Raji (cell line): ENCODE results near the gene CABP2.

ENCODE experiments used
- POLR2A ChIP-seq: IDR thresholded peaks from 2 replicates; pipeline ENCODE4 v1.6.1; 2011; ENCODE audit warnings: low read depth, low read length, control low read depth; ENCODE audit not compliant: insufficient read depth

Gene CABP2

DNA sequence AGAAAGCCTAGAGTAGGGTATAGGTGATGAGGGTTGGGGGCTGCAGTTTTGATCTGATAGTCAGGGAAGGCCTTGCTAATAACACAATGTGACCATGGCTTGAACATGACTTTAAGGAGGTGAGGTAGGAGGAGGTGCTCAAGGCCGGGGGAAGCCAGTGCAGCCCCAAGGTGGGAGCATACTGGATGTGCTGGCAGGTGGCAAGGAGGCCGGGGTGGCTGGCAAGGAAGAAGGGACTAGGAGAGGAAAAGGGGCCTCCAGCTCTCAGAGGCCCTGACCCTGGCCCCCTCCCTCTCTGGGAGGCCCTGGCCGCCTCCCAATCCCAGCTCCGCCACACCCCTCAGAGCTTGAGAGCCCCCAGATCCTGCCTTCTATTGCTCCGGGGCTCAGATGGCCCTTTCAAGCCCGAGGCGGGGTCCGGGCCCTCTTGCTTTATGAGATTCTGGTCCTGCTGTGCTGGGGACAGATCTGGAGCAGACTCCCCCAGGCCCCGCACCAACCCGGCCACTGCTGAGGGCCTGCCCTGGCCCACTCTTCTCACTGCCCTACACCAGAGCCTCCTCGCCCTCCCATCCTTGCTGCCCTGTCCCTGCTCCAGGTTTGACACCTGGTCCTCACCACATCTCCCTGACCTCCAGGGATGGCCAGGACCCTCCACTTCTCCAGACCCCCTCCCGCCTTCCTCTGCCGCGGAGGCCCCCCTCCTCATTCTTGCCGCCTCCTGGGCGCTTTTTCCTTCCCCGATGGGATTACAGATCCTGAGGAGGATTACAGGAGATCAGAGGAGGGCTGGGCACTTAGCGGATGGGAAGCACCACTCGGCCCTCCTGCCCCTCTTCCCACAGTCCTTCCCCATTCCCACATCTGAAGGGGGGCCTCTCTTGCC, 19.9 kb downstream of the CABP2 start:
- no peak for TF ChIP-seq POLR2A

GRCh38 chr11:67502328-67502979, 20.8 kb downstream of the CABP2 start:
- no peak for TF ChIP-seq POLR2A

GRCh38 chr11:67501854-67502253, 21.4 kb downstream of the CABP2 start:
- no peak for TF ChIP-seq POLR2A

DNA sequence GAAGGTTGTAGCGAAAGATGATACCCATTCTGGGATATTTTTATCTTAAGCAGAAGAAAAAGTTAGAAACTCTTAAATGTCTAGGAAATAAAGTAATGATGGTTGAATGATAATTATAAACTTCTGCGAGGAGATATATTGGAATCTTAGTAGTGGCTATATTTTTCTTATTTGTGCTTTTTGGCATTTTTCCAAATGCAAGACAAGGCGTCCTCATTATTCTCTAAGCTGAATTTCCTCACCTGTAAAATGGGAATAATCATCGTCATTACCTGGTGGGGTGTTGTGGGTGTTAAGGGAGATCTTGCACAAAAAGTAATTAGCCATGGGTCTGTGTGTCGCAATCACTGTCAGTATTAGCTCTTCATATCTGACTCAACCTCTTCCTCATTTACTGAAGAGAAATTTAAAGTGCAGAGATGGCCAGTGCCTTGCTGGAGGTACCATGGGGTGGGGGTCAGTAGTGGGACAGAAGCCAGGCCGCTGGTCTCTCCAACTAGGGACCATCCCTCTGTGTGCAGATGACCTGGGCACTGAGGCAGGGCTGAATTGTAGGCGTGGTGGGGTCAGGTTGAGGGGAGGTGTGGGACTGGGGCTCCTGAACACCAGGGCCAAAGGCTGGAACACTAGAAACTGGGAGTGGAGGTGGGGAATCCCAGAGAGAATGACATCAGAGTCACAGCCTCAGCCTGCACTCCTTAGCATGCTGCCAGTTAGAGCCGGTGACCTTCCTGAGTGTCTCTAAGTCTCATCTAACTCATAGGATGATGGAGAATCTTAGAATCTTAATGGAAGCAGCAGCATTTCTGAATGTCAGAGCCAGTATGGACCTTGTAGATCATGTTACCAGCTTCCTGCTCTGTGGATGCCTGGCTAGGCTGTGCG, 22.2 kb downstream of the CABP2 start:
- TF ChIP-seq POLR2A = no peak

DNA sequence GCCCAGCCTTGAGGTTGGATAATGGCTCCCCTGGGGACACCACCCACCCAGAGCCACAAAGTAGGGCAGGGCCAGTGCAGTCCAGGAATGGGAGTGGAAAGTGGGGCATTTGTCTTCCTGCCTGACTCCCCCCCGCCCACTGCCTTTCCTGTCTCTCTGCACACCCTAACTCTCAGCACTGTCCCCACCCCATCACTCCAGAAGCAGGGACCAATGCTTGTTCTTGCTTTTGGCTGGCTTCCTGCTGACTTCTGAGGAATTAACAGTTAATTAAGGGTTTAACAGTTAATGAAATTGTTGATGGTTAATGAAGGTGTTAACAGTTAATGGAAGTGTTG, 22.8 kb downstream of the CABP2 start:
- TF ChIP-seq POLR2A = no peak

DNA sequence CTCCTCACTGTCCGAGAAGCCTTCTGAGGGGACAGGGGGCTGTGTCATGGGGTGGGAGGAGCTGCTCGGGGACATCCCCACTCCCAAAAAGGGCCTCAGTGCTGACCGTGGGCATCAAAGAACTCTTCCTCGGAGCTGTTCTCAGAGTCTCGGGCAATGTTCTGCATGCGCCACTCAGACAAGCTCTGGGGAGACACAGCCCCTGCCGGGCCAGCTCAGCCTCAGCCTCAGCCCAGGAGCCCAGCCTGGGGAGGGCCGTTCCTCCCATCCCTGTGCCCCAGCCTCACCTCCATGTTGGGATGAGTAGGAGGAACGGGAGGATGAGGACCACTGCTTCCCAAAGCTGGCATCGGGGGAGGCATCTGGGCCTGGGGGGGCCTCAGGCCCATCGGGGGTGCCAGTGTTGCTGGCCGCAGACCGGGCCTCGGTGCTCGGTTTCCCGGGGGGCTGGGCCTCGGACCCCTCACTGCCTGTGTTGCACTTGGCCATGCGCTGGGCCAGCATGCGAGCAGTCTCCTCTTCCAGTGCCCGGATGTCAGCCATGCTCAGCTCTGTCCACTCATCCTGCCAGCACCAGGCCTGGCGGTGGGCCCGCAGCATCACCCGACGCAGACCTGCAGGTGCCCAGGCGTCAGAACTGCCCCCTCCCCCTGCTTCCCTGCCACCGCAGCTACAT, 23.3 kb downstream of the CABP2 start:
- no peak for TF ChIP-seq POLR2A

- no peak for TF ChIP-seq POLR2A
Measured at GRCh38 chr11:67498544-67498972, 24.7 kb downstream of the CABP2 start.

- no peak for TF ChIP-seq POLR2A
Measured at GRCh38 chr11:67497656-67498291, 25.5 kb downstream of the CABP2 start.

DNA sequence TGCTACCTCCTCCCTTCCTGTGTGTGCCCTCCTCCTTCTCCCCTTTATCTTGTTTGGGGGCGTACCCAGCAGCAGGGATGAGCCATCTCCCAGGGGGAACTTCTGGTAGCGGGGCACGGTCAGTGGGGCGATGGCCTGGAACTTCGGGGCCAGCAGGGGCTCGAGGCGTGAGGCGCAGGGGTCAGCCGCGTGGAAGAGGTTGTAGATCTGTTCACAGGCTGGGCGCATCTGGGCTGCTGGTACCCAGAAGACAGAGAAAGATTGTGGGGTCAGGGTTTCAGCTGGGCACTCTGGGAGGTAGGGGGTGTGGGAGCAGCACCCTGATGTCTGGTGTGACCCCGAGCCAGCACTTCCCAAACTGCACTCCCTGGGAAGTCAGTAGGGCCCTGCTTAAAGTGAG, 27.1 kb downstream of the CABP2 start:
- TF ChIP-seq POLR2A = no peak

DNA sequence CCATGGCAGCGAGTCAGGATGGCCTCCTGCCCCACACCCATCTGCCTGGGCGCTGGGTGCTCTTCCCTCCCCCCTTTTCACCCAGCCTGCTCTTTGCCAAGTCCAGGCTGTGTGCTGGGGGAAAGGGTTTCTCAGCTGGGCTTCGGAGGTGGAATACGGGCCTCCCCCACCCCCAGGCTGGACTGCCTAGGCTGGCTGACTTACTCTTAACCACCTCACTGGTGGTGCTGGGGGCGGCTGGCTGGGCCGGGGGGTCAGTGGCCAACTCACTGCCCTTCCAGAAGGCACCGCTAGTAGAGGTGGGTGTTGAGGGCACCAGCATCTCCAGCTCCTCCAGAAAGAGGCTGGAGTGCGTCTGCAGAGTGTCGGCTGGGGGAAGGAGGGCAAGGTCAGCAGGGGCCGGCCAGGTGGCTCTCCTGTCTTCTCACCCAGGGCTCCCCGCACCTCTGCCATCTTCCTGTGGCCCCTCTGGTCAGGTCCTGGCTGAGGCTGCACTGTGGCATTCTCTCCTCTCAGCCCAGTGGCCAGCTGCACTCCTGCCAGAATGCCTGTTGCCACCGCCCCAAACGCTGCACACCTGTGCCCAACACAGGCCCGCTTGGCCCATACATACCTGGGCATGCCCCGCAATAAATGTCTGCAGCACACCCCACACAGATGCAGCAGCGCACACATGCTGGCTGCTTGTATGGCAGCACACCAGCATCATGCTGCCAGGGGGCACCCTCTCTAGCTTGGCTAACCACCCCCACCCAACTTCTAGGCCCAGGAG, 27.8 kb downstream of the CABP2 start:
- TF ChIP-seq POLR2A = no peak

DNA sequence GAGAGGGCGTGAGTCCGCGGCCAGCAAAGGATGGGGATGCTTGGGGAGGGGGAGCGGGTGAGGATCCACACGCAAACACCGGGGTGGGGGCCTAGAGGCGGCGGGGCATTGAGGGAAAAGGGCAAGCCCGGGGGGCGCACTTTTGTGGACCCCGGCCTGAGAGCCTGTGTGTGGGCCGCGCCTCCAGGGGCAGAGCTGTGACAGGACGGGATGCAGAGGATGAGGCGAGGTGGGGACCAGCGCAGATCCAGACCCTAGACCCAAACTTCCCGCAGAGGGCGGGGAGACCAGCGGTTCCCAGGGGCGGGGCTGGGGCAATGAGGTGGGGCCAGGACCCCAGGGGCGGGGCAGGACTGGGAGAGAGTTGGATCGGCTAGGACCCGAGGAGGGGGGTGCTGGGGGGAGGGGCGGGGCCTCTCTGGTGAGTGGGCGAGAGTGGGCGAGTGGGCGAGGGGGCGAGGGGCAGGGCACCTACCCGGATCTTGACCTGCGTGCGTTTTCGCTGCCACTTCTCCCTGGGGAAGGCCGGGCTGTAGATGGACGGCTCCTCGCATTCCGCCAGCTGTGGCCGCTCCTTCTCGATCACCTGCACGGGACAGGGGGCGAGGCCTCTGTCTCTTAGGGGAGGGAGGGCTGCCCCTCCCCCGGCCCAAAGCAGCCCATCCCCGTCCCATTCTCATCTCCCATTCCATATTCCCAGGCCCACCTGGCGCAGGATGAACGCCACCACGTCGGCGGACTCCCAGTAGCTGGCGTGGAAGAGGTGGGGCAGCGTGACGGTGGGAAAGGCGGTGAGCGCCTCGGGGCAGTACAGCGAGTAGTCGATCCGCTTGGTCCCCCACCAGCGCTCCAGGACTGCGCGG, 28.6 kb downstream of the CABP2 start:
- TF ChIP-seq POLR2A = no peak

- no peak for TF ChIP-seq POLR2A
Measured at GRCh38 chr11:67493548-67494370, 29.5 kb downstream of the CABP2 start.
